B cell (primary cell): Measurements from ENCODE around the gene COMMD1. TPM values are rescaled to one million over a fixed set of nuclear protein-coding genes. Genes with fewer than 3 reads are reported as not detected.

ENCODE experiments used
- ATAC-seq: fragments of 200-7000 bp; cut with Tn5 transposase; one replicate; pipeline ENCODE4 v1.10.0; 2021; ENCODE audit warnings: low read depth, mild to moderate bottlenecking, moderate number of reproducible peaks, moderate library complexity
- CTCF ChIA-PET: fragments of 350-600 bp; sonication (Branson Sonifier 250); formaldehyde crosslinking; loops from one replicate; lab custom pipeline; 2021; ENCODE audit warnings: antibody characterized with exemption, inconsistent platforms; lab: Charles Lee
- POLR2A ChIA-PET: fragments of 350-600 bp; sonication (Branson Sonifier 250); formaldehyde crosslinking; loops from one replicate; lab custom pipeline; 2021; ENCODE audit warnings: antibody characterized with exemption; lab: Charles Lee
- DNase-seq: peaks from one replicate; pipeline ENCODE4 v3.0.0; 2013
- H2AFZ ChIP-seq: 2 replicates; pipeline ENCODE4 v1.6.1; 2012; ENCODE audit warnings: mild to moderate bottlenecking, low read depth, low read length; ENCODE audit not compliant: insufficient read depth, poor library complexity, severe bottlenecking
- H3K27ac ChIP-seq, 2 donors: 1 replicate in 1 of 2; 2 replicates in 1 of 2; pipeline ENCODE4 v1.5.1; 2012 to 2013; ENCODE audit warnings: low read length in 2 of 2, mild to moderate bottlenecking in 2 of 2, moderate library complexity in 1 of 2
- H3K27me3 ChIP-seq, 4 experiments: fragments of 200-600 bp in 1 of 4; sonication (generic) in 1 of 4; replicated peaks in 1 of 4; 1 replicate in 2 of 4; 2 replicates in 2 of 4; pipeline versions ENCODE4 v1.6.1 to v1.7.0; 2013 to 2016; ENCODE audit warnings: low read length in 3 of 4, mild to moderate bottlenecking in 2 of 4, mixed read lengths in 1 of 4, moderate library complexity in 1 of 4; ENCODE audit not compliant: insufficient read depth in 4 of 4, control insufficient read depth in 3 of 4; ENCODE audit errors: control extremely low read depth in 1 of 4
- H3K36me3 ChIP-seq, 2 experiments: replicated peaks in 1 of 2; 1 replicate in 1 of 2; 2 replicates in 1 of 2; pipeline versions ENCODE4 v1.6.1 to v1.7.1; 2013; ENCODE audit warnings: low read length in 1 of 2; ENCODE audit not compliant: insufficient read depth in 2 of 2, control insufficient read depth in 1 of 2; ENCODE audit errors: control extremely low read depth in 1 of 2, extremely low read depth in 1 of 2
- H3K4me1 ChIP-seq, 2 donors: fragments of 200-600 bp in 1 of 2; sonication (generic) in 1 of 2; 1 replicate in 1 of 2; 2 replicates in 1 of 2; pipeline versions ENCODE4 v1.5.1 to v1.6.1; 2013 to 2017; ENCODE audit warnings: low read length in 2 of 2; ENCODE audit not compliant: control insufficient read depth in 2 of 2, insufficient read depth in 2 of 2
- H3K4me2 ChIP-seq: replicated peaks from 2 replicates; pipeline ENCODE3; 2012; ENCODE audit warnings: mild to moderate bottlenecking, low read depth, low read length; ENCODE audit not compliant: poor library complexity, severe bottlenecking
- H3K4me3 ChIP-seq, 5 experiments: fragments of 200-600 bp in 1 of 5; sonication (generic) in 1 of 5; 1 replicate in 3 of 5; 2 replicates in 2 of 5; pipeline versions ENCODE4 v1.5.1 to v1.7.0; 2011 to 2016; ENCODE audit warnings: low read length in 4 of 5, mild to moderate bottlenecking in 4 of 5, low read depth in 2 of 5, control low read depth in 1 of 5, moderate library complexity in 1 of 5; ENCODE audit not compliant: insufficient read depth in 1 of 5; ENCODE audit errors: control extremely low read depth in 1 of 5, extremely low read depth in 1 of 5
- H3K79me2 ChIP-seq: fragments of 200-600 bp; sonication (generic); one replicate; pipeline ENCODE4 v1.6.0; 2016; ENCODE audit warnings: low read length; ENCODE audit not compliant: control insufficient read depth, insufficient read depth
- H3K9ac ChIP-seq: fragments of 200-600 bp; sonication (generic); 2 replicates; pipeline ENCODE4 v1.6.1; 2017; ENCODE audit warnings: mild to moderate bottlenecking, low read length, moderate library complexity
- H3K9me3 ChIP-seq, 3 donors: one replicate each; pipeline versions ENCODE4 v1.6.1 to v1.7.1; 2013; ENCODE audit warnings: low read length in 2 of 3; ENCODE audit not compliant: control insufficient read depth in 2 of 3, insufficient read depth in 1 of 3; ENCODE audit errors: control extremely low read depth in 1 of 3
- H4K20me1 ChIP-seq: 2 replicates; pipeline ENCODE4 v1.6.0; 2012; ENCODE audit warnings: mild to moderate bottlenecking, low read length; ENCODE audit not compliant: insufficient read depth, control insufficient read depth, poor library complexity, severe bottlenecking
- H3K27ac Mint-ChIP-seq: one replicate; pipeline ENCODE4 v1.8.0; 2021; ENCODE audit warnings: mixed read lengths
- H3K27me3 Mint-ChIP-seq: one replicate; pipeline ENCODE4 v1.8.0; 2021; ENCODE audit warnings: mixed read lengths
- H3K4me1 Mint-ChIP-seq: one replicate; pipeline ENCODE4 v1.8.0; 2021; ENCODE audit warnings: mixed read lengths
- H3K4me3 Mint-ChIP-seq: one replicate; pipeline ENCODE4 v1.8.0; 2021; ENCODE audit warnings: mixed read lengths
- H3K9me3 Mint-ChIP-seq: one replicate; pipeline ENCODE4 v1.8.0; 2022; ENCODE audit warnings: mixed read lengths; ENCODE audit not compliant: insufficient read depth
- CTCF ChIP-seq: fragments of 200-600 bp; IDR thresholded peaks from one replicate; pipeline ENCODE4 v1.8.0; 2022; ENCODE audit warnings: antibody characterized with exemption, mild to moderate bottlenecking
- EZH2 ChIP-seq: IDR thresholded peaks from 2 replicates; pipeline ENCODE4 v1.6.1; 2012; ENCODE audit warnings: borderline replicate concordance, low read depth, mild to moderate bottlenecking, moderate library complexity, low read length; ENCODE audit not compliant: insufficient read depth, poor library complexity, severe bottlenecking
- WGBS: methylation state at CpG from one replicate; pipeline ENCODE4 v1.1.5; 2013; ENCODE audit warnings: missing lambda C conversion rate; ENCODE audit not compliant: insufficient coverage; 5-methylcytosine and 5-hydroxymethylcytosine counted together
- intact Hi-C: fragments of 100-400 bp; cut with micrococcal nuclease; formaldehyde crosslinking; loops from one replicate; pipeline ENCODE4 v1.10.0; 2022
- polyA plus RNA-seq: library from polyadenylated mRNA; depleted of rRNA; stranded (reverse); fragments of >200 nt; gene quantifications from 2 replicates; pipeline ENCODE4 v1.2.3, GENCODE V29; 2012
- total RNA-seq, 2 donors: library from RNA; stranded (reverse); fragments of 120-200 nt in 1 of 2; gene quantifications; 1 replicate in 1 of 2; 2 replicates in 1 of 2; pipeline versions ENCODE4 v1.2.3 to v1.2.4, GENCODE V29; 2013 to 2022

The COMMD1 gene
- total and polyA plus RNA-seq, 2 donors (not counting 1 experiment from before 2014, with no cell fraction given) = 20.6 to 25.1 TPM

GRCh38 chr2:62109554-62109953, 204.1 kb downstream of the COMMD1 start:
- no peak overlapping the region for H3K4me2 ChIP-seq
- H3K27ac ChIP-seq = no peak overlapping the region
- H4K20me1 ChIP-seq = no peaks in the 10 kb centered on the region
- no peaks in the 10 kb centered on the region for H3K79me2 ChIP-seq
- ChIA-PET POLR2A (no interaction called here), CTCF (no interaction called here)
- no peaks in the 10 kb centered on the region for H3K4me1 ChIP-seq
- no peak overlapping the region for H2AFZ ChIP-seq
- no peak overlapping the region for H3K9ac ChIP-seq
- H3K9me3 ChIP-seq = no peaks in the 10 kb centered on the region
- H3K27me3 Mint-ChIP-seq = no peaks in the 10 kb centered on the region
- intact Hi-C loops = no loop called here
- no peaks in the 10 kb centered on the region for H3K27me3 ChIP-seq
- H3K4me3 Mint-ChIP-seq = no peak overlapping the region
- H3K9me3 Mint-ChIP-seq = no peaks in the 10 kb centered on the region
- no peak for TF ChIP-seq CTCF
- no peak for TF ChIP-seq EZH2
- no peak for DNase-seq
- no peak overlapping the region for H3K27ac Mint-ChIP-seq
- ATAC-seq = no peak
- no CpG with 5 or more reads among the region's 2 CpGs for WGBS
- H3K4me3 ChIP-seq = no peak overlapping the region
- no peaks in the 10 kb centered on the region for H3K36me3 ChIP-seq
- peaks cover 5% of the 10 kb centered on the region for H3K4me1 Mint-ChIP-seq

GRCh38 chr2:62110415-62111025, 205.0 kb downstream of the COMMD1 start:
- Mint-ChIP-seq H3K27me3 (no peaks in the 10 kb centered on the region), H3K9me3 (no peaks in the 10 kb centered on the region)
- POLR2A ChIA-PET = no interaction called here

More at GRCh38 chr2:62110415-62111025, 205.0 kb downstream of the COMMD1 start:
- DNase-seq (no peak), ATAC-seq (no peak)
- peaks cover 11% of the 10 kb centered on the region for H3K4me1 Mint-ChIP-seq
- TF ChIP-seq EZH2 = no peak
- no peak for TF ChIP-seq CTCF
- Histone ChIP-seq H3K36me3 (no peaks in the 10 kb centered on the region), H3K4me3 (no peak overlapping the region), H3K27ac (no peak overlapping the region), H3K4me2 (no peak overlapping the region), H3K4me1 (no peaks in the 10 kb centered on the region), H3K27me3 (no peaks in the 10 kb centered on the region), H4K20me1 (no peaks in the 10 kb centered on the region), H2AFZ (no peak overlapping the region), H3K9me3 (no peaks in the 10 kb centered on the region), H3K9ac (no peak overlapping the region), H3K79me2 (no peaks in the 10 kb centered on the region)
- H3K4me3 Mint-ChIP-seq = no peak overlapping the region
- 100% methylated on average over 1 of the region's 4 CpGs for WGBS
- intact Hi-C loops = no loop called here
- H3K27ac Mint-ChIP-seq = no peak overlapping the region
- CTCF ChIA-PET = no interaction called here
